Retina (tissue), 1 donor: Measurements from ENCODE around the gene SBF2.
"Not testable (repeated sequence)": the region's sequence is repeated elsewhere in the genome, so short reads cannot be mapped to it uniquely, and the experiment has no call there.

ENCODE experiments used
- DNase-seq: peaks from one replicate; pipeline ENCODE4 v3.0.0-alpha.2; 2016

SBF2 gene

DNA sequence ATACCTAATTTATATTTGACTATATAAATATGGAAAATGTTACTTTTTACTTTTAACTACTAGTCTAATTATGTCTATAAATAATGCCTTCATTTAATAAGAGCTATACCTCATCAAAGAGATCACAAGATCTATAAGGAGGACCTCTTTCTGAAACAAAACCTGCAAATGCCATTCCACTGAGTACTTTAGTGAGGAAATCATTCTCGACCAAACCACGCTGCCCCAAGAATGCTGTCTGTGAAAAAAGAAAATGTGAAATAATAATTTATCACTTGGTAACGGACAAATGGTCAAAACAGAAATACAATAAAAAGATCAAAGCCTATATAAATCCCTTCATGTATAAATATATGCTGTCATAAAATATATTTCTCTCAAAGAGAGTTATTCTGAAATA, 301.7 kb downstream of the SBF2 start:
- no peak for DNase-seq

- DNase-seq, result no peak
These were observed 303.6 kb downstream of the SBF2 start for GRCh38 chr11:9990221-9990973.

GRCh38 chr11:9987303-9987702, 306.7 kb downstream of the SBF2 start:
- DNase-seq, result not testable (repeated sequence)

DNA sequence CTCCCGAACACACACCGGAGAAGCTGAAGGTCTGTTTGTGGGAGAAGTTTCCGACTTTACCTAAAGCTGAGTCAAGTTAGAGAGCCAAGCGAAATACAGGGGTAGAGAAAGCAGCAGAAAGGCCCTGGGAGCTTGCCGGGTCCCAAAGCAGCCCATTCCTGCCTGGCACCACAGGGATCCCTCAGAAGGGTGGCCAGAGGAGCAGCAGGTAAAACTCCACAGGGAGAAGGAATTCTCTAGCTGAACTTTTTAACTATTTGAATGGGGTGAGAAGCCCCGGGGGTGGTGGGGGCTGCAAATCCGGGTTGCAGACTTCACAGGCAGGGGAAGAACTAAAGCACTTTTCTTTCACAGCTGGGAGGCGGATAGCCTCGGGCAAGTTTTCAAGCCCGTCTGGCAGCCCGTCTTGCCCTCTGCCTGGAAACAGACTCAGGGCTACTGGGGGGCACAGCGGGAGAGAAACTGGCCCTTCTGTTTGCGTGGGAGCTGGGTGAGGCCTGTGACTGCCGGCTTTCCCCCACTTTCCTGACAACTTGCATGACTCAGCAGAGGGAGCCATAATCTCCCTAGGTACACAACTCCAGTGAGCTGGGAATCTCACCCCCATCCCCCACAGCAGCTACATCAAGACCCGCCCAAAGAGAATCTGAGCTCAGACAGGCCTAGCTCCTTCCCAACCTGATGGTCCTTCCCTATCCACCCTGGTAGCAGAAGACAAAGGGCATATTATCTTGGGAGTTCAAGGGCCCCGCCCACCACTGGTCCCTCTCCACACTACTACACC, 311.0 kb downstream of the SBF2 start:
- DNase-seq, result no peak

GRCh38 chr11:9982127-9982795, 311.8 kb downstream of the SBF2 start:
- DNase-seq, result no peak

GRCh38 chr11:9980931-9981330, 313.1 kb downstream of the SBF2 start:
- no peak for DNase-seq

GRCh38 chr11:9977554-9977953, 316.5 kb downstream of the SBF2 start:
- no peak for DNase-seq

DNA sequence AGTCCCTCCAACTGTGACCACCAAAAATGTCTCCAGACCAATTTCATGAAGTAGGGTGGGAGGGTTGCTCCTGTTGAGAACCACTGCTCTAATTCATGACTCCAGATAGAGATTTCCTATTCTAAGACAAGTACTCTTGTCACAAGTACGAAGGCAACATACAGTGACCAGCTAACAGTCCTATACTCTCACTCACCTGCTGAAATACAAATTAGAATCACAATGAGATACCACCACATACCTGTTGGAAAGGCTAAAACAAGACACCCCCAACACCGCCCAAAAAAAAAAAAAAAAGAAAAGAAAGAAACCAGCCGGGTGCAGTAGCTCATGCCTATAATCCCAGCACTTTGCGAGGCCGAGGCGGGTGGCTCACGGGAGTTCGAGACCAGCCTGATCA, 319.6 kb downstream of the SBF2 start:
- no peak for DNase-seq

DNA sequence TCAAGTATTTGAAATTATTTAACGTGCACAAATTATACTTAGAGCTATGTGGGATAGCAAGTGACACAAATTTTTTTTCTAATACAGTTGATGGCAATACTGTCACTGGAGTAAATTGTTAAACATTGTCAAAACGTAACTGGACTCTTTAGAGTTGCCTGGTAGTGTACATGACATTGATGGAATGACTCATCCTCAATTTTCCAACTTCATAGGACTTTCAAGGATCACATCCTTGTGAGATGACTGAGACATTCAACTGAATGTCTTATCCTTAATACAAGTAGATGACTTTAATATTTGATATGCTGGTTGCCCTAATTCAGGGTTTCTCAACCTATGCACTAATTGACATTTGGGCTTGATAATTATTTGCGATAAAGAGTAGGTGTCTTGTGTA, 320.1 kb downstream of the SBF2 start:
- DNase-seq, result no peak

DNA sequence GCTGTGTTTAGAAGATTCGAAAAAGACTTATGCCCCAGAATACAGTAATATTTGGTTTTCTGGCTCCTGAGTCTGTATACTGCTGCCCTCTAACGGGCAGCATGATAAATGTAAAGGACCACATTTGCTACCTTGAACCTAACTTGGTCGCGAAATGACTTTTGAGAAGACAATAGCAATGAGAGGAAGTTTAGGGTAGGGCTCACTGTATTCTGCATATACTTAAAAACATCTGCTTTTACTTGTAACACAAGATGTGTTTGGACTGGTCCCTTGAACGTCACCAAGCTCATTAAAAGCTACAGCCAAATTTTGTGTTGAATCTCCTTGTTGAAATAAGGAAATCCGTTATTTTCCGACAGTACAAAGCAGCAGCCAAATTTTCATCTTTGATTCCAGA, 321.0 kb downstream of the SBF2 start:
- peak; percentile 11 for DNase-seq

DNA sequence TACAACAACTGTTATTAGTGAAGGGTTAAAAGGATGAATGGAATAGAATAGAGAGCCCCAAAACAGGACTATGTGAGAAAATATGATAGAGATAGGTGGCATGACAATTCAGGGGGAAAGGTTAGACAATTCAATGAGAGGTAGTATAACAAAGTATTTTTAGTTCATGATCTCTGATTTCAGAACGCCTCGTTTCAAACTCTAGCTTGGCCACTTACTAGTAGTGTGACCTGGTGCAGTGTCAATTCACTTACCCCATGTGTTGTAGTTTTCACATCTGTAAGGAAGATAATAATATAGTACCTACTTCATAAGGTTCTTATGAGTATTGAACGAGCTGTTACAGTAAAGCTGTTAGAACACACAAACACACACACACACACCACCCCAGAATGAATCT, 322.1 kb downstream of the SBF2 start:
- DNase-seq, result no peak

DNA sequence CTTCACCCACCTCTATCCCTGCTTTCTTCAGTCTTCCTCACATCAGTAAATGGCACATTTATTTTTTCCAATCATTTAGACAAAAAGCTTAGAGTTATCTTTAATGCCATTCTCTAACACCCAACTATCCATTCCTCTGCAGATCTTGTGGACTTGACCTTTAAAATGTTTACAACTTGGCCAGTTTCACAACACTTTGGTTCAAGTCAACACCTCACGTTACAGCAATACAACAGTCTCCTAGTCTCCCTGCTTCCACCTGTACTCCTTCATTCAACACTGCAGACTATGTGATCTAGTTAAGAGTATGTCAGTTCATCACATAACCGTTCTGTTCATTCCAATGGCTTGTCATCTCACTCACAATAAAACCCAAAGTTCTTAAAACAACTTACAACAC, 325.0 kb downstream of the SBF2 start:
- DNase-seq, result no peak

- DNase-seq, result no peak
These were observed 331.3 kb downstream of the SBF2 start for GRCh38 chr11:9962722-9963121.

GRCh38 chr11:9957072-9957471, 336.9 kb downstream of the SBF2 start:
- no peak for DNase-seq

GRCh38 chr11:9956483-9956882, 337.5 kb downstream of the SBF2 start:
- DNase-seq, result no peak

GRCh38 chr11:9955391-9955790, 338.6 kb downstream of the SBF2 start:
- DNase-seq, result no peak

DNA sequence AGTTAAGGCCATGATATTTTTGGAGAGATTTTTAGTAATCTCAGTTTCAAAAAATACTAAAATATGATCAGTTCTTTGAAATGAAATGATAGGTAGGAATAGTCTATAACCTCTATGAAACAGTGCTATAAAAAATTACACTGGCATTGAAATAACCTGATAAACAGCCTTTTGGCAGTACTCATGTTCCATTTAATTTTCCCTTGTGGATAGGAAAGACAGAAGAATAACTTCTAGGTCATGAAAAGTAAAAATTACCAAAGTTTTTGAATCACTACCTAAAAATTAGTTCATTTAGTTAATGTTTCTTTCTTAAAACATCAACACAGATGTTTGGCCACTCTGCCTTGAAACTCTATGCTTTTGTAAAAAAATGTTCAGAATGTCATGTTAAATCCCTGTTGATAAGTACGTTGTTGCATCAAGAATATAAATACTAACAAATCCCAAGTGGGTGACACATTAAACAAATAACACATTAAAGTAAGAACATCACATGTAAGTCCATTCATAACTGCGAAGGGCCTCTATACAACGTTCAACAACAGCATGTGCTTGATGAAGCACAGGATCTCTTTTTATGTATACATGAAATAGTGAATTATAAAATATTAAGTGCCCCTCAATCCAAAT, 339.9 kb downstream of the SBF2 start:
- DNase-seq, result no peak

DNA sequence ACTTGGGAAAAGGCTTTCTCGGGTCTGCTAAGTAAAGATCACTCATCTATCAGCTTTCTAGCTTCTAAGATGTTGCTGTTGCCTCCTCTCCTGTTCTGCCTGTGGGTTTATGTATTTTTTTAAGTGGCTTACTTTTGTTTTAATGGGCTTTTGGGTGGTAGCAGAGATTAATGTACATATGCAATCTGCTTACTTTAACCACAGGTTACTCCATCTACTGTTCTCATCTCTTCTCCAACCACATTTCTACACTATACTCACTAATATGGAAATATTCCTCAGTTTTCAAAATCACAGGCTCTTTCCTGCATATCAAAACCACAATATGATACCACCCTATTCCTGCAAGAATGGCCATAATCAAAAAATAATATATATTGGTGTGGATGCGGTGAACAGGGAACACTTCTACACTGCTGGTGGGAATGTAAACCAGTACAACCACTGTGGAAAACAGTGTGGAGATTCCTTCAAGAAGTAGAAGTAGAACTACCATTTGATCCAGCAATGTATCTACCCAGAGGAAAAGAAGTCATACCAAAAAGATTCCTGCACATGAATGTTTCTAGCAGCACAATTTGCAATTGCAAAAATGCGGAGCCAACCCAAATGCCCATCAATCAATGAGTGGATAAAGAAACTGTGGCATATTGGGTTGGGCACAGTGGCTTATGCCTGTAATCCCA, 341.4 kb downstream of the SBF2 start:
- no peak for DNase-seq

- DNase-seq, result no peak
These were observed 342.2 kb downstream of the SBF2 start for GRCh38 chr11:9951807-9952206.

DNA sequence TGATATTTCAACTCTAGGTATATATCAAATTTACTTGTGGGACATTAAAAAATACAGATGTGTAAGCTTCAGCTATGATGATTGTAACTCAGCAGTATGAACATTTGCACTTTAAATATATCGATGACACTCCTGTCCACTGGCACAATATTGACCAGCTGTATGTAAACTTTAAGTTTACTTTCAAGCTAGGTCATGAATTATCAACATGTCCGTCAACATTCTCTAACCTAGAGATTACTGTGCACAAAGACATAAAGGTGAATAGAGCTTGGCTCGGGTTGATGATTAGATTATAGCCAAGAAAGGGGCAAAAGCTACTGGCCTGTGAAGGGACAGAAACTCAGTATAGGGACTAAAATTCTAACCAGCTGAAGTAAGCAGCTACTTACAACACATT, 343.6 kb downstream of the SBF2 start:
- DNase-seq, result no peak

DNA sequence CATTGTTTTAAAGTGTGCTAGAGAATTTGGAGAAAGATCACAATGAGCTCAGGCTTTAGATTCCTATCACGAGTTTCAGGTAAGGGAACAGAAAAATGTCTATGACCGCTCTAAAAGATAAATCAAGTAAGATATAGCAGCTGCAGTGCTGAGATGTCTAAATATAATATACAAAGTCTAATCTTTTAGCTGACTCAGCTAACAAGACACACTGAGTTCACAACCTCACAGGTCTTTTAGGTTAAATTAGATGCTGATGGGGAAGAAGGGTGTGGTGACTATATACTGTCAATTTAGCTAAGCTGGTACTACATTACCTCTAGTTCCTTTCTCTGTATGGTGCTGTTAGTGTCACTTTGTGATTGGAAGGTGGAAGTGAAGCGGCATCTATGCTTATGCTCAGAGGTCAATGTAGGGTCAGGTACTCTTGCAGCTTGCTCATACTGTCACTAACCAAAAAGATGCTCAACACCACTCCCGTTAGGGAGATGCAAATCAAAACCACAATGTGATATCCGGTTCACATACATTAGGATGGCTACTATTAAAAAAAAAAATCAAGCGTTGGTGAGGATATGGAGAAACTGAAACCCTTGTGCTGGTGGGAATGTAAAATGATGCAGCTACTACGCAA, 346.7 kb downstream of the SBF2 start:
- no peak for DNase-seq

DNA sequence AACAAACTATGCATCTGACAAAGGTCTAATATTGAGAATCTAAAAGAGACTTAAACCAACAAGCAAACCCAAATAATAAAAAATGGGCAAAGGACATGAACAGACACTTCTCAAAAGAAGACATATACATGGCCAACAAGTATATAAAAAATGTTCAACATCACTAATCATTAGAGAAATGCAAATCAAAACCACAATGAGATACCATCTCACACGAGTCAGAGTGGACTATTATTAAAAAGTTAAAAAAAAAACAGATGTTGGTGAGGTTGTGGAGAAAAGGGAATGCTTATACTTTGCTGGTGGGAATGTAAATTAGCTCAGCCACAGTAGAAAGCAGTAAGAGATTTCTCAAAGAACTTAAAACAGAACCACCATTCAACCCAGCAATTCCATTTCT, 348.3 kb downstream of the SBF2 start:
- not testable (repeated sequence) for DNase-seq
